ENCODE data around the gene RFX7. TPM values are rescaled to one million over a fixed set of nuclear protein-coding genes. Genes with fewer than 3 reads are reported as not detected.

The RFX7 gene
- total and polyA plus RNA-seq, 2 donors: 5.9 to 7.7 TPM

GRCh38 chr15:56245871-56246814 lies 2.5 kb upstream of the RFX7 start:
- Histone ChIP-seq H3K36me3 (ENCODE audit: control insufficient read depth in 2 of 2, insufficient read depth in 2 of 2, low read length in 1 of 2) (no peaks in the 10 kb centered on the region), H3K4me3 (ENCODE audit: low read length in 2 of 2) (peak overlapping the region; percentile 30 to 38), H3K4me1 (ENCODE audit: control insufficient read depth in 2 of 2, insufficient read depth in 2 of 2, low read length in 2 of 2) (peaks cover 16 to 19% of the 10 kb centered on the region in 2 donors), H3K27ac (ENCODE audit: low read depth in 1 of 2, low read length in 1 of 2) (peak overlapping the region; percentile 83 to 89), H3K27me3 (ENCODE audit: control insufficient read depth in 2 of 2, insufficient read depth in 1 of 2, low read length in 1 of 2) (no peaks in the 10 kb centered on the region), H3K9me3 (ENCODE audit: control insufficient read depth in 2 of 2, insufficient read depth in 1 of 2, low read length in 1 of 2) (no peaks in the 10 kb centered on the region)
- peak; percentile 65 to 94 (median 85) for DNase-seq (ENCODE audit: low read depth in 6 of 9, low spot score in 9 of 9)
- WGBS: under 1% methylated on average over 15 of the region's 15 CpGs

- H3K27me3 ChIP-seq (ENCODE audit: control insufficient read depth in 2 of 2, insufficient read depth in 1 of 2, low read length in 1 of 2): no peaks in the 10 kb centered on the region
- peak overlapping the region; percentile 64 to 95 for H3K4me3 ChIP-seq (ENCODE audit: low read length in 2 of 2)
- DNase-seq (ENCODE audit: low read depth in 6 of 9, low spot score in 9 of 9): peak in 7 of 9 donors; percentile 38 to 84 (median 55)
- H3K27ac ChIP-seq (ENCODE audit: low read depth in 1 of 2, low read length in 1 of 2): peak overlapping the region; percentile 89 to 94
- WGBS: 38% methylated on average over 10 of the region's 10 CpGs
- H3K4me1 ChIP-seq (ENCODE audit: control insufficient read depth in 2 of 2, insufficient read depth in 2 of 2, low read length in 2 of 2): peaks cover 16 to 19% of the 10 kb centered on the region in 2 donors
- H3K36me3 ChIP-seq (ENCODE audit: control insufficient read depth in 2 of 2, insufficient read depth in 2 of 2, low read length in 1 of 2): no peaks in the 10 kb centered on the region
- H3K9me3 ChIP-seq (ENCODE audit: control insufficient read depth in 2 of 2, insufficient read depth in 1 of 2, low read length in 1 of 2): no peaks in the 10 kb centered on the region
Observed at GRCh38 chr15:56244811-56245576, 1.3 kb upstream of the RFX7 start.

DNA sequence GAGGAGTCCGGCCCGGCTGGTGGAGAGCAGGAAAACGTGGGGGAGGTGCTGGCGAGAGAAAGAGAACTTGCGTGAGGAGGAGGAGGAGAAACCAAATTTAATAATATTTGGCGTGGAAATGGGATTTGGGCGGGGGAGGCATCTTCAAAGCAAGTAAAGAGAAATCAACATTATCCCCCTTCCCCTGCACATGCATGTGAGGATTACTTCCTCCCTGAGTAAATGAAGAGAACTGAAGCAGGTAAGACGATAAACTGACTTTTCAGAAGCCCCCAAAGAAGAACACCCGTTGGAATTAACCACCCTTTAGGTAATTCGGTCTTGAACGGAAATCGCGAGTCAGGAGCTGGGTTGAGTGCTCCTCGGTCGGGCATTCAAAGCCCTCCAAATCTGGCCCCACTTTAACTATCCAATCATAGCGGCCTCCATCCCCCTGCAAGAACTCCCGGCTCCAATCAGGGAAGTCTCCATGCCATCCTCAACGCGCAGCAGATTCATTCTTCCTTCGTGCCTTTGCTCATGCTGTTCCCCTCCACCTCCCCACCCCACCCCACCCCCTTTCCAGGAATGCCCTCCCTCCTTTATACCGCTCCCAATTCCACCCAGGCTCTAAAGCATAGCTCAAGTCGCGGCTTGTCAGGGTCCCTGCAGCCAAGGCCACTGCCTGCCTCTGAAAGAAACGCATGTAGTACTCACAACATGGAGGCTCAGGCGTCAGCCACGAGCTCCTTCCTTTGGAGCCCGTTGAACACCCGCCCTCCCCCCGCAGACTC lies 545 bp upstream of the RFX7 start:
- Histone ChIP-seq H3K4me3 (ENCODE audit: low read length in 2 of 2) (peak overlapping the region; percentile 64 to 95), H3K4me1 (ENCODE audit: control insufficient read depth in 2 of 2, insufficient read depth in 2 of 2, low read length in 2 of 2) (peaks cover 16 to 19% of the 10 kb centered on the region in 2 donors)
- 2% methylated on average over 29 of the region's 29 CpGs for WGBS

GRCh38 chr15:56242576-56243162 lies 1.0 kb downstream of the RFX7 start:
- DNase-seq (ENCODE audit: low read depth in 6 of 9, low spot score in 9 of 9): peak in 5 of 9 donors; percentile 10 to 57 (median 40)
- H3K9me3 ChIP-seq (ENCODE audit: control insufficient read depth in 2 of 2, insufficient read depth in 1 of 2, low read length in 1 of 2): no peaks in the 10 kb centered on the region
- peaks cover 16 to 19% of the 10 kb centered on the region in 2 donors for H3K4me1 ChIP-seq (ENCODE audit: control insufficient read depth in 2 of 2, insufficient read depth in 2 of 2, low read length in 2 of 2)
- WGBS: 0% methylated on average over 13 of the region's 13 CpGs
- H3K27ac ChIP-seq (ENCODE audit: low read depth in 1 of 2, low read length in 1 of 2): peak overlapping the region; percentile 90 to 94
- H3K27me3 ChIP-seq (ENCODE audit: control insufficient read depth in 2 of 2, insufficient read depth in 1 of 2, low read length in 1 of 2): no peaks in the 10 kb centered on the region
- peak overlapping the region; percentile 69 to 95 for H3K4me3 ChIP-seq (ENCODE audit: low read length in 2 of 2)
- H3K36me3 ChIP-seq (ENCODE audit: control insufficient read depth in 2 of 2, insufficient read depth in 2 of 2, low read length in 1 of 2): no peaks in the 10 kb centered on the region

More for the DNA sequence above, 545 bp upstream of the RFX7 start:
- peak overlapping the region; percentile 89 to 94 for H3K27ac ChIP-seq (ENCODE audit: low read depth in 1 of 2, low read length in 1 of 2)
- H3K36me3 ChIP-seq (ENCODE audit: control insufficient read depth in 2 of 2, insufficient read depth in 2 of 2, low read length in 1 of 2): no peaks in the 10 kb centered on the region
- H3K27me3 ChIP-seq (ENCODE audit: control insufficient read depth in 2 of 2, insufficient read depth in 1 of 2, low read length in 1 of 2): no peaks in the 10 kb centered on the region
- peak in 8 of 9 donors; percentile 27 to 74 (median 45) for DNase-seq (ENCODE audit: low read depth in 6 of 9, low spot score in 9 of 9)
- no peaks in the 10 kb centered on the region for H3K9me3 ChIP-seq (ENCODE audit: control insufficient read depth in 2 of 2, insufficient read depth in 1 of 2, low read length in 1 of 2)

- no peaks in the 10 kb centered on the region for H3K36me3 ChIP-seq (ENCODE audit: control insufficient read depth in 2 of 2, insufficient read depth in 2 of 2, low read length in 1 of 2)
- H3K27me3 ChIP-seq (ENCODE audit: control insufficient read depth in 2 of 2, insufficient read depth in 1 of 2, low read length in 1 of 2): no peaks in the 10 kb centered on the region
- WGBS: 45% methylated on average over 5 of the region's 5 CpGs
- H3K9me3 ChIP-seq (ENCODE audit: control insufficient read depth in 2 of 2, insufficient read depth in 1 of 2, low read length in 1 of 2): no peaks in the 10 kb centered on the region
- peaks cover 16 to 19% of the 10 kb centered on the region in 2 donors for H3K4me1 ChIP-seq (ENCODE audit: control insufficient read depth in 2 of 2, insufficient read depth in 2 of 2, low read length in 2 of 2)
- no peak overlapping the region for H3K27ac ChIP-seq (ENCODE audit: low read depth in 1 of 2, low read length in 1 of 2)
- H3K4me3 ChIP-seq (ENCODE audit: low read length in 2 of 2): peak overlapping the region; percentile 33 to 69
- peak in 2 of 9 donors; percentile 11 to 25 for DNase-seq (ENCODE audit: low read depth in 6 of 9, low spot score in 9 of 9)
Observed at GRCh38 chr15:56241374-56242105, 2.1 kb downstream of the RFX7 start.

DNA sequence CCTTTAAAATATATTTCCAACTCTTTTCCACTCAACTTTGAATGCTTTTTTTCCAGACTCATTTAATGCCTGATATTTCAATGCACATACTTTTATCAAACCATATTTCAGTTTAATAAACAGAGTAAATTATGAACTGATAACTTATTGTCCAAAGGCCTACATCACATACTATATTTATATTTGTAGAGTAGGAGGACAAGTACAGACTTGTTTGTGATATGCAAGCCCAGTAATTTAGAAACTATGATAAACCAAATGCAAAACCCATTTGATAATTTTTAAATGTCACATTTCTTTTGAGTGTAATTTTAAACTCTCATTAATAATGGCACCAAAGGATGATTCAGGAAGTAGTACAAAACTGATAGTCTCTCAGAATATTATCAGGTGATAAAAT lies 3.3 kb downstream of the RFX7 start:
- H3K36me3 ChIP-seq (ENCODE audit: control insufficient read depth in 2 of 2, insufficient read depth in 2 of 2, low read length in 1 of 2): no peaks in the 10 kb centered on the region
- H3K27me3 ChIP-seq (ENCODE audit: control insufficient read depth in 2 of 2, insufficient read depth in 1 of 2, low read length in 1 of 2): no peaks in the 10 kb centered on the region
- H3K4me1 ChIP-seq (ENCODE audit: control insufficient read depth in 2 of 2, insufficient read depth in 2 of 2, low read length in 2 of 2): peaks cover 12 to 13% of the 10 kb centered on the region in 2 donors
- no peaks in the 10 kb centered on the region for H3K9me3 ChIP-seq (ENCODE audit: control insufficient read depth in 2 of 2, insufficient read depth in 1 of 2, low read length in 1 of 2)
- no peak overlapping the region for H3K4me3 ChIP-seq (ENCODE audit: low read length in 2 of 2)
- no peak overlapping the region for H3K27ac ChIP-seq (ENCODE audit: low read depth in 1 of 2, low read length in 1 of 2)
- no peak for DNase-seq (ENCODE audit: low read depth in 6 of 9, low spot score in 9 of 9)

GRCh38 chr15:56236197-56236596 lies 7.5 kb downstream of the RFX7 start:
- no peaks in the 10 kb centered on the region for H3K27me3 ChIP-seq (ENCODE audit: control insufficient read depth in 2 of 2, insufficient read depth in 1 of 2, low read length in 1 of 2)
- 81% methylated on average over 3 of the region's 3 CpGs for WGBS
- H3K4me1 ChIP-seq (ENCODE audit: control insufficient read depth in 2 of 2, insufficient read depth in 2 of 2, low read length in 2 of 2): no peaks in the 10 kb centered on the region
- DNase-seq (ENCODE audit: low read depth in 6 of 9, low spot score in 9 of 9): no peak
- H3K9me3 ChIP-seq (ENCODE audit: control insufficient read depth in 2 of 2, insufficient read depth in 1 of 2, low read length in 1 of 2): peaks cover 6 to 15% of the 10 kb centered on the region in 2 donors
- no peak overlapping the region for H3K4me3 ChIP-seq (ENCODE audit: low read length in 2 of 2)
- H3K36me3 ChIP-seq (ENCODE audit: control insufficient read depth in 2 of 2, insufficient read depth in 2 of 2, low read length in 1 of 2): peaks cover 12 to 14% of the 10 kb centered on the region in 2 donors
- no peak overlapping the region for H3K27ac ChIP-seq (ENCODE audit: low read depth in 1 of 2, low read length in 1 of 2)

- no peak overlapping the region for H3K27ac ChIP-seq (ENCODE audit: low read depth in 1 of 2, low read length in 1 of 2)
- 84% methylated on average over 4 of the region's 4 CpGs for WGBS
- H3K36me3 ChIP-seq (ENCODE audit: control insufficient read depth in 2 of 2, insufficient read depth in 2 of 2, low read length in 1 of 2): peaks cover 14 to 16% of the 10 kb centered on the region in 2 donors
- no peaks in the 10 kb centered on the region for H3K27me3 ChIP-seq (ENCODE audit: control insufficient read depth in 2 of 2, insufficient read depth in 1 of 2, low read length in 1 of 2)
- no peak for DNase-seq (ENCODE audit: low read depth in 6 of 9, low spot score in 9 of 9)
- H3K4me1 ChIP-seq (ENCODE audit: control insufficient read depth in 2 of 2, insufficient read depth in 2 of 2, low read length in 2 of 2): no peaks in the 10 kb centered on the region
- no peak overlapping the region for H3K4me3 ChIP-seq (ENCODE audit: low read length in 2 of 2)
- peaks cover 6 to 17% of the 10 kb centered on the region in 2 donors for H3K9me3 ChIP-seq (ENCODE audit: control insufficient read depth in 2 of 2, insufficient read depth in 1 of 2, low read length in 1 of 2)
Observed at GRCh38 chr15:56234804-56235203, 8.9 kb downstream of the RFX7 start.
